Measurements from ENCODE around the gene CIAO3. TPM values are rescaled to one million over a fixed set of nuclear protein-coding genes. Genes with fewer than 3 reads are reported as not detected.
A peak's percentile ranks its signal among the peaks of the same experiment; 100 is the strongest.

CIAO3 gene
- total and polyA plus RNA-seq, 10 of the 15 experiments (the other 5 are each of a cell fraction or from before 2014, with no cell fraction given): 1.4 to 37.5 (median 30.8) TPM

DNA sequence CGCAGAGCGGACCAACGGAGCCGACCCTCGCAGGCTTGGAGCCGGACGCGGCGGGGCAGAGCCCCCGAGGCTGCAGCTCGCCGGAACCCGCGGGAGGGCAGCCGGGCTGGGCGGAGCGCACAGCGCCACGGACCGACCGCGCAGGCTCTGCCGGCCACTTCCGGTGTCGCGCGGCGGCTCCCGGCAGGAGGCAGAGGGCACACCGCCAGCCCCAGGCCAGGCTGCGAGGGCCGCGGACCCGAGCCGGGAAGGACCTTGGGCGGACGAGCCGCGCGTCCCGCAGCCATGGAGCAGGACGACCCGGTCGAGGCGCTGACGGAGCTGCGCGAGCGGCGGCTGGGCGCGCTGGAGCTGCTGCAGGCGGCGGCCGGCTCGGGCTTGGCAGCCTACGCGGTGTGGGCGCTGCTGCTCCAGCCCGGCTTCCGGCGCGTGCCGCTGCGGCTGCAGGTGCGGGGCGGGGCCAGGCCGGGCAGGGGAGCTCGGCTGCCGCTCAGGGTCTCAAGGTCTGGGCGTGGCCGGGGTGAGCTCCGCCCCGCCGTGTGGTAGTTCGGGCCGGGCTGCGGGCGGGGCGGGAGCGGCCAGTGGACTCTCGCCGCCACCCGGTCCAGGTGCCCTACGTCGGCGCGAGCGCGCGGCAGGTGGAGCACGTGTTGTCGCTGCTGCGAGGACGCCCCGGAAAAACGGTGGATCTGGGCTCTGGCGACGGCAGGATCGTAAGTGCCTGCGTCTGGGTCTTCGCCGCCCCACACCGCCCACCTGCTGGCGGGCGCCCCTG lies 19.6 kb downstream of the CIAO3 start, which contains the start of gene ANTKMT (continued):
- peak; percentile 89 for TF ChIP-seq ZBTB11 (CRISPR knock-in tag; IDR thresholded peaks at IDR 0.05)
- no peak for TF ChIP-seq CBFB (IDR thresholded peaks at IDR 0.05; ENCODE audit: low read depth)
- no peak for TF ChIP-seq CEBPZ (IDR thresholded peaks at IDR 0.05; ENCODE audit: low read depth, low read length)
- no peak for TF ChIP-seq ASH2L (IDR thresholded peaks at IDR 0.05; ENCODE audit: borderline replicate concordance, low read depth)
- TF ChIP-seq, protein P1, sequence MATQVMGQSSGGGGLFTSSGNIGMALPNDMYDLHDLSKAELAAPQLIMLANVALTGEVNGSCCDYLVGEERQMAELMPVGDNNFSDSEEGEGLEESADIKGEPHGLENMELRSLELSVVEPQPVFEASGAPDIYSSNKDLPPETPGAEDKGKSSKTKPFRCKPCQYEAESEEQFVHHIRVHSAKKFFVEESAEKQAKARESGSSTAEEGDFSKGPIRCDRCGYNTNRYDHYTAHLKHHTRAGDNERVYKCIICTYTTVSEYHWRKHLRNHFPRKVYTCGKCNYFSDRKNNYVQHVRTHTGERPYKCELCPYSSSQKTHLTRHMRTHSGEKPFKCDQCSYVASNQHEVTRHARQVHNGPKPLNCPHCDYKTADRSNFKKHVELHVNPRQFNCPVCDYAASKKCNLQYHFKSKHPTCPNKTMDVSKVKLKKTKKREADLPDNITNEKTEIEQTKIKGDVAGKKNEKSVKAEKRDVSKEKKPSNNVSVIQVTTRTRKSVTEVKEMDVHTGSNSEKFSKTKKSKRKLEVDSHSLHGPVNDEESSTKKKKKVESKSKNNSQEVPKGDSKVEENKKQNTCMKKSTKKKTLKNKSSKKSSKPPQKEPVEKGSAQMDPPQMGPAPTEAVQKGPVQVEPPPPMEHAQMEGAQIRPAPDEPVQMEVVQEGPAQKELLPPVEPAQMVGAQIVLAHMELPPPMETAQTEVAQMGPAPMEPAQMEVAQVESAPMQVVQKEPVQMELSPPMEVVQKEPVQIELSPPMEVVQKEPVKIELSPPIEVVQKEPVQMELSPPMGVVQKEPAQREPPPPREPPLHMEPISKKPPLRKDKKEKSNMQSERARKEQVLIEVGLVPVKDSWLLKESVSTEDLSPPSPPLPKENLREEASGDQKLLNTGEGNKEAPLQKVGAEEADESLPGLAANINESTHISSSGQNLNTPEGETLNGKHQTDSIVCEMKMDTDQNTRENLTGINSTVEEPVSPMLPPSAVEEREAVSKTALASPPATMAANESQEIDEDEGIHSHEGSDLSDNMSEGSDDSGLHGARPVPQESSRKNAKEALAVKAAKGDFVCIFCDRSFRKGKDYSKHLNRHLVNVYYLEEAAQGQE (IDR thresholded peaks at IDR 0.05; ENCODE audit: low read depth, low read length): no peak
- TF ChIP-seq ZNF687 (IDR thresholded peaks at IDR 0.05): peak; percentile 87
- no peak for TF ChIP-seq BCL11A (IDR thresholded peaks at IDR 0.05; ENCODE audit: low read depth, low read length)
- TF ChIP-seq CHD4 (IDR thresholded peaks at IDR 0.05): no peak
- no peak for TF ChIP-seq EGR1 (IDR thresholded peaks at IDR 0.05; ENCODE audit: borderline replicate concordance in 1 of 2, low read depth in 2 of 2, low read length in 2 of 2)
- no peak for TF ChIP-seq JUND (IDR thresholded peaks at IDR 0.05; ENCODE audit: low read depth, low read length)
- TF ChIP-seq MTA3 (IDR thresholded peaks at IDR 0.05; ENCODE audit: borderline replicate concordance, low read length): no peak
- TF ChIP-seq, protein P2, sequence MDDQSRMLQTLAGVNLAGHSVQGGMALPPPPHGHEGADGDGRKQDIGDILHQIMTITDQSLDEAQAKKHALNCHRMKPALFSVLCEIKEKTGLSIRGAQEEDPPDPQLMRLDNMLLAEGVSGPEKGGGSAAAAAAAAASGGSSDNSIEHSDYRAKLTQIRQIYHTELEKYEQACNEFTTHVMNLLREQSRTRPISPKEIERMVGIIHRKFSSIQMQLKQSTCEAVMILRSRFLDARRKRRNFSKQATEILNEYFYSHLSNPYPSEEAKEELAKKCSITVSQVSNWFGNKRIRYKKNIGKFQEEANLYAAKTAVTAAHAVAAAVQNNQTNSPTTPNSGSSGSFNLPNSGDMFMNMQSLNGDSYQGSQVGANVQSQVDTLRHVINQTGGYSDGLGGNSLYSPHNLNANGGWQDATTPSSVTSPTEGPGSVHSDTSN (IDR thresholded peaks at IDR 0.05; ENCODE audit: insufficient replicate concordance, low read depth, low read length): peak; percentile 45

Data from GM12878 (cell line).